ENCODE data around the gene EXOC3L1.

Gene EXOC3L1

GRCh38 chr16:67149276-67150046 lies 40.5 kb downstream of the EXOC3L1 start:
- FAIRE-seq (no peak), DNase-seq (ENCODE audit: insufficient read length, low spot score) (no peak)
- TF ChIP-seq, protein P1, sequence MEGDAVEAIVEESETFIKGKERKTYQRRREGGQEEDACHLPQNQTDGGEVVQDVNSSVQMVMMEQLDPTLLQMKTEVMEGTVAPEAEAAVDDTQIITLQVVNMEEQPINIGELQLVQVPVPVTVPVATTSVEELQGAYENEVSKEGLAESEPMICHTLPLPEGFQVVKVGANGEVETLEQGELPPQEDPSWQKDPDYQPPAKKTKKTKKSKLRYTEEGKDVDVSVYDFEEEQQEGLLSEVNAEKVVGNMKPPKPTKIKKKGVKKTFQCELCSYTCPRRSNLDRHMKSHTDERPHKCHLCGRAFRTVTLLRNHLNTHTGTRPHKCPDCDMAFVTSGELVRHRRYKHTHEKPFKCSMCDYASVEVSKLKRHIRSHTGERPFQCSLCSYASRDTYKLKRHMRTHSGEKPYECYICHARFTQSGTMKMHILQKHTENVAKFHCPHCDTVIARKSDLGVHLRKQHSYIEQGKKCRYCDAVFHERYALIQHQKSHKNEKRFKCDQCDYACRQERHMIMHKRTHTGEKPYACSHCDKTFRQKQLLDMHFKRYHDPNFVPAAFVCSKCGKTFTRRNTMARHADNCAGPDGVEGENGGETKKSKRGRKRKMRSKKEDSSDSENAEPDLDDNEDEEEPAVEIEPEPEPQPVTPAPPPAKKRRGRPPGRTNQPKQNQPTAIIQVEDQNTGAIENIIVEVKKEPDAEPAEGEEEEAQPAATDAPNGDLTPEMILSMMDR (IDR thresholded peaks at IDR 0.05; ENCODE audit: insufficient read depth, missing control alignments) = no peak

DNA sequence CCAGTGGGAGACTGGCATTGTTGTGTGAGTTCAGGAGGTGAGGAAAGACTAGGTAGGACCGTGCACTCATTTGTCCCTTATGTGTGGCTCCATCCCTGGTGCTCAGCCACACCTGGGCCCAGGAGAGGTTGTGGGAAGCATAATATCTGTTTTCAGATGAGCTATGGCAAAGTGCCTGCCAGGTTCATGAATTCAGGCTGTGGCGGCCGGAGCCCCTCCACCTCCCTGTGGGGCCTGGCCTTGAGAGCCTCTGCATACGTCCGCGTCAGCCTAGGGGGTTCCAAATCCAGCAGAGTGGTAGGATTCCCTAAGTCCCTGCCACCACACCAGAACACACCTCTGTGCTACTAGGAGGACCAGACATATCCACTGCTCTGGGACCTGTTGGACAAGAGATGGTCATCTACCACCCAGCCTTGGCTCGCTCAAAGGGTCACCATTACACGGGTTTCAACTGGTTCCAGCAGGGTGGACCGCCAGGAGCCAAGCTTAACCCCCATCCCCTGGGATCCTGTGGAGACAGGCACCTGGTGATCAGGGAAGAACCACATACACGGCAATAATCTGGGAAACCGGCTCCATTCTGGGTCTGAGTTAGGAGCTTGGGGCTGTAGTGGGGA lies 41.2 kb downstream of the EXOC3L1 start:
- TF ChIP-seq, protein P1 (IDR thresholded peaks at IDR 0.05; ENCODE audit: insufficient read depth, missing control alignments) = no peak
- DNase-seq (ENCODE audit: insufficient read length, low spot score) = no peak
- no peak for FAIRE-seq

DNA sequence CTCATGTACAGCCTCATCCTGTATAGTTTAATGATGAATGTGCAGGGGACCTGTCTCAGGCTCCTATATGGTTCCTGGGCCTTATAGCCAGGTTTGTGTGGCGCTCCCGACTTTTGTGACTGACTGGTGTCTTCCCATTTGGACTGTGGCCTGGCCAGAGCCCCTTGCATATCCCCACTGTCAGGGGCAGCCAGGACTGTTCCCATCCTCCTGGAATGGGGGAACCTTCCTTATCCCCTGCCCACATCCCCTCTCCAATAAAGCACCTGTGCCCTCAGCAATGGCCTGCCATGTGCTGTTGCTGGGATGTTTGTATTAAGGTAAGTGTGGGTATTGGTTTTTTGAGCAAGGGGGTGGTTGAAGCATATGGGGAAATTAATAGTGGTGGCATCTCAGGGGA lies 41.7 kb downstream of the EXOC3L1 start:
- TF ChIP-seq, protein P1 (IDR thresholded peaks at IDR 0.05; ENCODE audit: insufficient read depth, missing control alignments) = no peak
- no peak for DNase-seq (ENCODE audit: insufficient read length, low spot score)
- FAIRE-seq = no peak

DNA sequence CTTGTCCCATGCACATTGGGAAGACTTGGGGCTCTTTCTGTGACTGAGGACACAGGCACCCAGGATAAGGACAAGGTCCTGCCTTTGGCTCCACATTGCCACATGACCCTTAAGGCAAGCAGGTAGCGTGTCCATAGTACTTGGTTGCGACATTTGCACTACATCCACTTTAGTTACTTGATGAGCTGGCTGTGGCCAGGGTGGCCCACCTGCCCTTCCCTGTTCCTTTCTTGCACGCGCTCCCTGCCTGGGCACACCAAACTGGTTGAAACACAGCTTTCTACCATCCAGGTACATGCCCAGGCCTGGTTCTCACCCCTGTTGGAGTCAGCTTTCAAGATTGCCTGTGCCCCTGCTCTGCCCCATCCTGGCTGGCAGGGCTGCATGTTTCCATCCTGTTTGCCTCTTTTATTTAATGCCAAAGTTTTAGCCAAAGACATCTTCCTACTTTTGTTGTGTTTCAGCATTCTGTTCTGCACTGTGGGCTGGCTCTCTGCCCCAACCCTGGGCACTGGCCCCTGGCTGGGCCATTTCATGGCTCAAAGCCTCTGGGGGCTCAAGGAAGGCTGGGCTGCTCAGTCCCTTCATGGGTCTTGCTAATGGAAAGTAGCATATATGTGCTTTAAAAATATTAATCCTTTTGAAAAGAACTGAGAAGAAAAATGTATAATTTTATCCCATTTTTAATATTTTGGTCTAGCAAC lies 42.3 kb downstream of the EXOC3L1 start:
- no peak for DNase-seq (ENCODE audit: insufficient read length, low spot score)
- TF ChIP-seq, protein P1 (IDR thresholded peaks at IDR 0.05; ENCODE audit: insufficient read depth, missing control alignments) = no peak
- FAIRE-seq = no peak

DNA sequence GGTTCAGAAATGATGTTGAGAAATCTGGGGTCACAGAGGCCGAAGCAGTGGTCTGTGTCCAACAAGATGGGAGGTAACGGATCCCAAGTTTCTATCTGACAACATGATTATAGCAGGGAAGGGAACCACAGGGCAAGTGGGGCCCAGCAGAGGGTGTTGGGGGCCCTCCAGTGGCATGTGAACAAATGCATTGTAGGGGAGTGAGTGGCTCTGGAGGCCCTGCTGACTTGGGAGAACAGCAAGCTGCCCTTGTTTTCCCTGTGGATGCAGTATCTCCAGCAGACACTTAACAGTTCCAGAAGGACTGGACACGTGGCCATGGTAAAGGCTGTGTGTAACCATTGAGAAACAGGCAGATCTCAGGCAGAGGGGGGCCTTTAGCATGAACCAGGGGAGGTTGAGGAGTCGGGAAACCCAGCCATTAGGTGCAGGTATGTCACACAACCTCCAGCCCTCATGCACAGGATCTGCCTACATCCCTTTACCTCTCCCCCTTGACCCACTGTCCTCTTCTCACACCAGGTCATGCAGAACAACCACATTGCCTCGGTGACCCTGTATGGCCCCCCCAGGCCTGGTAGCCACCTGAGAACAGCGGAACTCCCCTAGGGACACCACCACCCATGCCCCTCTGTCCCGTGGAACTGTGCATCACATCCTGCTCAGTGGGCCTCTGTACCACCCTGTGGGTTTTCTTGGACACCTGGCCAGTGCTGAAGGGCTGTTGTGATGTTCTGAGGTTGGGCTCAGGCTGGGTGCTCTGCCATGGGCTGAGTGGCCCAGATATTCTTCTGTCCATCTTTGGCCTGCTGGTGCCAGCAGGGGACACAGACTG lies 43.2 kb downstream of the EXOC3L1 start:
- no peak for DNase-seq (ENCODE audit: insufficient read length, low spot score)
- TF ChIP-seq, protein P1 (IDR thresholded peaks at IDR 0.05; ENCODE audit: insufficient read depth, missing control alignments) = no peak
- no peak for FAIRE-seq

- DNase-seq (ENCODE audit: insufficient read length, low spot score) = no peak
- TF ChIP-seq, protein P1 (IDR thresholded peaks at IDR 0.05; ENCODE audit: insufficient read depth, missing control alignments) = no peak
- no peak for FAIRE-seq
Observed at GRCh38 chr16:67145746-67146145, 44.2 kb downstream of the EXOC3L1 start.
